A673 (cell line): ENCODE measurements around the gene ZBTB20. TPM values are rescaled to one million over a fixed set of nuclear protein-coding genes. Genes with fewer than 3 reads are reported as not detected.

Source experiments
- BruUV-seq: library from RNA; stranded (reverse); fragments of 400-500 nt; replicated peaks from 2 replicates; lab custom pipeline; 2021; lab: Mats Ljungman, UMichigan
- CTCF ChIA-PET: fragments of 300-600 bp; sonication (Branson Sonifier 250); formaldehyde crosslinking; loops from one replicate; lab custom pipeline; 2022; ENCODE audit warnings: antibody characterized with exemption; lab: Charles Lee
- POLR2A ChIA-PET: fragments of 300-600 bp; sonication (Branson Sonifier 250); formaldehyde crosslinking; loops from one replicate; lab custom pipeline; 2022; ENCODE audit warnings: antibody characterized with exemption; ENCODE audit not compliant: low non-redundant PET; lab: Charles Lee
- DNase-seq: peaks from one replicate; pipeline ENCODE4 v3.0.0-alpha.2; 2015; ENCODE audit warnings: low spot score
- H3K27ac ChIP-seq: fragments of 200-600 bp; sonication (generic); 2 replicates; pipeline ENCODE4 v1.5.1; 2016; ENCODE audit warnings: mixed run types, low read depth, mild to moderate bottlenecking, mixed read lengths, antibody characterized with exemption, low read length; ENCODE audit not compliant: poor library complexity, severe bottlenecking
- H3K27me3 ChIP-seq: fragments of 200-600 bp; sonication (generic); replicated peaks from 2 replicates; pipeline ENCODE4 v1.6.1; 2017; ENCODE audit warnings: mixed run types, low read depth, mild to moderate bottlenecking, mixed read lengths, antibody characterized with exemption, low read length; ENCODE audit not compliant: insufficient read depth, poor library complexity
- H3K36me3 ChIP-seq: fragments of 200-600 bp; sonication (generic); 2 replicates; pipeline ENCODE4 v1.6.1; 2016; ENCODE audit warnings: mixed run types, mild to moderate bottlenecking, mixed read lengths, antibody characterized with exemption, low read length; ENCODE audit not compliant: insufficient read depth, poor library complexity, severe bottlenecking
- H3K4me1 ChIP-seq: fragments of 200-600 bp; sonication (generic); 2 replicates; pipeline ENCODE4 v1.6.1; 2017; ENCODE audit warnings: mixed run types, mild to moderate bottlenecking, mixed read lengths, antibody characterized with exemption, low read length; ENCODE audit not compliant: insufficient read depth, poor library complexity, severe bottlenecking
- H3K4me3 ChIP-seq: fragments of 200-600 bp; sonication (generic); 2 replicates; pipeline ENCODE4 v1.5.1; 2016; ENCODE audit warnings: low read depth, mixed run types, mild to moderate bottlenecking, mixed read lengths, low read length; ENCODE audit not compliant: poor library complexity, severe bottlenecking
- H3K9me3 ChIP-seq: fragments of 200-600 bp; sonication (generic); 2 replicates; pipeline ENCODE4 v1.6.1; 2016; ENCODE audit warnings: mixed run types, low read depth, mild to moderate bottlenecking, mixed read lengths, antibody characterized with exemption, low read length; ENCODE audit not compliant: poor library complexity, severe bottlenecking
- EZH2 ChIP-seq: fragments of 200-600 bp; sonication (generic); IDR thresholded peaks from 2 replicates; pipeline ENCODE4 v1.6.1; 2017; ENCODE audit warnings: borderline replicate concordance, low read depth, mild to moderate bottlenecking, mixed read lengths, antibody characterized with exemption, low read length; ENCODE audit not compliant: poor library complexity, severe bottlenecking
- intact Hi-C: fragments of 100-400 bp; cut with micrococcal nuclease; formaldehyde crosslinking; loops from one replicate; pipeline ENCODE4 v1.10.0; 2022; ENCODE audit not compliant: unreplicated experiment
- total RNA-seq: library from RNA; stranded (reverse); gene quantifications from 2 replicates; pipeline ENCODE4 v1.2.3, GENCODE V29; 2021
- TF ChIP-seq, protein P1 (sequence below): fragments of 300-800, 200-600 bp; sonication (generic); conservative IDR thresholded peaks from 2 replicates; pipeline ENCODE4 v1.5.1; 2017; ENCODE audit warnings: low read depth, mild to moderate bottlenecking, antibody characterized with exemption, low read length, moderate library complexity, mixed read lengths

ZBTB20 gene
- total RNA-seq, 1 experiment from 2014 or later: 13.5 TPM

DNA sequence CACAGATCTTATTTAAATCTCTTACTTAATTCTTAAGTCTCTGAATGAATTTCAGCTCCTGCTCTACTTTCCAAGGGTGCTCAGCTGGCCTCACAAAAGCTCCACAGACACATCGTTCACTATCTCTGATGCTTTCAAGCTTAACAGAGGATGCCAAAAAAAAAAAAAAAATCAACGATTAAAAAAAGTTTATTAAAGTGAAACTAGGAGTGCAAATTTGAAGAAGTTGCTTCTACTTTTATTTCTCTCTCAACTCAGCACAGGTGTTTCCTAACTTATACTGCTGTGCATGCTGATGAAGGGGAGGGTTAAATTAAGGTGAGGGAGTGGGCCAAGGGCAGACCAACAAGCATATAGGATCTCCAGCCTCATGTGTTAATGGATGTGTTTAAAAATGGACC is 696.0 kb downstream of the ZBTB20 start:
- CTCF ChIA-PET: interaction anchor here (0.6 kb wide), 2 partner anchors 9 to 37 kb away, joined by 3 to 4 read pairs; no protein-coding TSS in a partner anchor
- TF ChIP-seq EZH2: no peak
- TF ChIP-seq, protein P1, sequence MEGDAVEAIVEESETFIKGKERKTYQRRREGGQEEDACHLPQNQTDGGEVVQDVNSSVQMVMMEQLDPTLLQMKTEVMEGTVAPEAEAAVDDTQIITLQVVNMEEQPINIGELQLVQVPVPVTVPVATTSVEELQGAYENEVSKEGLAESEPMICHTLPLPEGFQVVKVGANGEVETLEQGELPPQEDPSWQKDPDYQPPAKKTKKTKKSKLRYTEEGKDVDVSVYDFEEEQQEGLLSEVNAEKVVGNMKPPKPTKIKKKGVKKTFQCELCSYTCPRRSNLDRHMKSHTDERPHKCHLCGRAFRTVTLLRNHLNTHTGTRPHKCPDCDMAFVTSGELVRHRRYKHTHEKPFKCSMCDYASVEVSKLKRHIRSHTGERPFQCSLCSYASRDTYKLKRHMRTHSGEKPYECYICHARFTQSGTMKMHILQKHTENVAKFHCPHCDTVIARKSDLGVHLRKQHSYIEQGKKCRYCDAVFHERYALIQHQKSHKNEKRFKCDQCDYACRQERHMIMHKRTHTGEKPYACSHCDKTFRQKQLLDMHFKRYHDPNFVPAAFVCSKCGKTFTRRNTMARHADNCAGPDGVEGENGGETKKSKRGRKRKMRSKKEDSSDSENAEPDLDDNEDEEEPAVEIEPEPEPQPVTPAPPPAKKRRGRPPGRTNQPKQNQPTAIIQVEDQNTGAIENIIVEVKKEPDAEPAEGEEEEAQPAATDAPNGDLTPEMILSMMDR: no peak
- Histone ChIP-seq H3K4me3 (peak overlapping the region; percentile 58), H3K4me1 (peaks cover 72% of the 10 kb centered on the region), H3K9me3 (no peaks in the 10 kb centered on the region), H3K27ac (peak overlapping the region; percentile 83), H3K36me3 (no peaks in the 10 kb centered on the region), H3K27me3 (no peaks in the 10 kb centered on the region)
- POLR2A ChIA-PET: interaction anchor here (0.6 kb wide), 1 partner anchor 245 kb away, joined by 4 read pairs; no protein-coding TSS in a partner anchor
- DNase-seq: no peak
- intact Hi-C loops: loop anchor here (2.0 kb wide), 1 partner anchor 68 kb away; no protein-coding TSS in a partner anchor
- BruUV-seq: no TSS peak

DNA sequence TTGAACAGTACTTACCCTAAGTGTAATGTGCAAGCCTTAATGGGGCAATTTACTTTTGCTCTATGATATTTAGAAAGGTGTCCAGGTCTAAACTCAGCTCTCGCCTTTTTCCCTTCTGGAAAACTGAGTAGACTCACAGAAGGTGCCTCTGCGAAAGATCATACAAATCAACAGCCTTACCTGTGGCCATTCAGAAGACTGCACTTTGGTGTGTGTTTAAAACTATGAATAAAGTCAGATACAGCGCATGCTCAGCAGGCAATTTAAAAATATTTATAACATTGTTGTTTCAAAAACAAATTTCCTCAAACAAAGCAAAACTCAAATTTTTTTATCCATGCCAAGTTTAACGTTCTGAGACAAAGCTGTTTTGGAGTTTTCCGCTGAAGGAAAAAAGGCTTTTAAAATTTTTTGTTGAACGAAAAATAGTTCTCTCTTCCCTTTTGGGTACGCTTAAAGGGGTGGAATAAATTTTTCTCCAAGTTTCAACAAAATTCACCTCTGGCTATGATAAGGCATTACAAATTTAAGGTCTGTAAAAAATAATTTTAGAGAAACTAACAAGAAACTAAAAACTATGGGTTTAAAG is 697.0 kb downstream of the ZBTB20 start:
- peak overlapping the region; percentile 83 for H3K27ac ChIP-seq

DNA sequence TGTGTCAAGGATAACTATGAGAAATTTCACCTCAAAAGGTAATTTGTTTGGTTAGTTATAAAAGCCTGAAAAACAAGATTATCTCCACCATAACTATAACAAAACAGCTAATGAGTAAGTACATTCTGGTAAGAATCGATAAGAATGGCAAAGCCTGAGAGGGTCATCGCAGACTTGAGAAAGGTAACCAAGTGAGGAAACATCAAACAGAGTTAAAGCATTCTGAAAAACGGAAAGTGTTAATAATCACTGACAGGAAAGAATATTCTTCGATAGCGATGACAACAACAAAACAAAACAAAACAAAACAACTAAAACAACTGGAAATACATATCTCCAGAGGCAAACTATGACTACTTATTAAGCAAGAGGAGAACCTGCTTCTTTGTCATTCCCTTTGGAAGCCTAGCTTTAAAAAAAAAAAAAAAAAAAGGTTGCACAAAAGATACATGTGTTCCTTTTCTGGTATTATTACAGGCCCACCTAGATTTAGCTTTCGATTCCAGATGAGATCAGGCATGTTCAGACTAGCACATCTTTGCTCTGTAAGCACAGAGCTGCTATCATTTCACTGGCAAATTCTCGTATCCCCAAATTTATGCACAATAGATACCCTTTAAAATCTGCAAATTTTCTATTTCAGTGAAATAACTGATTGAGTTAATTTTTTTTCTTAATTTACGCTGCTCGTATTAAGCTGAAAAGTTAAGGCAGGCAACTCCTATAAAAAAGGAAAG is 697.6 kb downstream of the ZBTB20 start:
- Histone ChIP-seq H3K4me1 (peaks cover 76% of the 10 kb centered on the region), H3K27me3 (no peaks in the 10 kb centered on the region), H3K36me3 (no peaks in the 10 kb centered on the region), H3K9me3 (no peaks in the 10 kb centered on the region), H3K27ac (peak overlapping the region; percentile 83), H3K4me3 (peak overlapping the region; percentile 58)
- DNase-seq: no peak
- CTCF ChIA-PET: interaction anchor here (0.6 to 0.7 kb wide), 2 partner anchors 14 to 79 kb away, joined by 3 to 5 read pairs; no protein-coding TSS in a partner anchor
- intact Hi-C loops: loop anchor here (2.0 to 10.0 kb wide), 4 partner anchors 37 to 295 kb away; no protein-coding TSS in a partner anchor
- BruUV-seq: no TSS peak
- POLR2A ChIA-PET: interaction anchor here (0.6 kb wide), 1 partner anchor 343 kb away, joined by 6 read pairs; no protein-coding TSS in a partner anchor
- TF ChIP-seq, protein P1: no peak
- TF ChIP-seq EZH2: no peak

More for the DNA sequence above, 697.0 kb downstream of the ZBTB20 start:
- DNase-seq: no peak
- POLR2A ChIA-PET: no interaction called here
- Histone ChIP-seq H3K4me1 (peaks cover 74% of the 10 kb centered on the region), H3K27me3 (no peaks in the 10 kb centered on the region), H3K9me3 (no peaks in the 10 kb centered on the region), H3K36me3 (no peaks in the 10 kb centered on the region), H3K4me3 (peak overlapping the region; percentile 58)
- no TSS peak for BruUV-seq
- CTCF ChIA-PET: no interaction called here
- no peak for TF ChIP-seq EZH2
- TF ChIP-seq, protein P1: no peak
- intact Hi-C loops: loop anchor here (2.0 kb wide), 1 partner anchor 67 kb away; no protein-coding TSS in a partner anchor
